GM10847 (cell line): ENCODE measurements around the gene ASB15.

ENCODE experiments used
- POLR2A ChIP-seq: IDR thresholded peaks from 2 replicates; pipeline ENCODE4 v1.6.1; 2011; ENCODE audit not compliant: insufficient read length; ENCODE audit errors: extremely low read depth

Gene ASB15

DNA sequence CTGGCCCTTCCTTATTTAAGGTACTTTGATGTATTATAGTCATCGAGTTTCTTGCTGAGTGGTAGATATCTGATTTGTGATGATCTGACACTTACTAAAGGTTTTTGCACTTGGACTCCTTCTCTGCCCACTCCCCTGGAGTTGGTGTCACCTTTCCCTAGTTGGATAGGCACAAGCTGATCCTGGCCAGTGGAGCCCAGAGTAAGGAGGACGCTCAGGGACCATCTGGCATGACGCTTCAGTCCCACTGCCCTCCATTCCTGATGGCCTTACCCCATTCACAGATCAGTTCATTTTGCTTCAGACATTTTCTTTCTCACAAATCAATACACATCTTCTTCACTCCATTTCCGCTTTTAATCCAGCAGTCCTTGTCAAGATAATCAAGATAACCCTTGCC, 20.1 kb downstream of the ASB15 start:
- TF ChIP-seq POLR2A = no peak

DNA sequence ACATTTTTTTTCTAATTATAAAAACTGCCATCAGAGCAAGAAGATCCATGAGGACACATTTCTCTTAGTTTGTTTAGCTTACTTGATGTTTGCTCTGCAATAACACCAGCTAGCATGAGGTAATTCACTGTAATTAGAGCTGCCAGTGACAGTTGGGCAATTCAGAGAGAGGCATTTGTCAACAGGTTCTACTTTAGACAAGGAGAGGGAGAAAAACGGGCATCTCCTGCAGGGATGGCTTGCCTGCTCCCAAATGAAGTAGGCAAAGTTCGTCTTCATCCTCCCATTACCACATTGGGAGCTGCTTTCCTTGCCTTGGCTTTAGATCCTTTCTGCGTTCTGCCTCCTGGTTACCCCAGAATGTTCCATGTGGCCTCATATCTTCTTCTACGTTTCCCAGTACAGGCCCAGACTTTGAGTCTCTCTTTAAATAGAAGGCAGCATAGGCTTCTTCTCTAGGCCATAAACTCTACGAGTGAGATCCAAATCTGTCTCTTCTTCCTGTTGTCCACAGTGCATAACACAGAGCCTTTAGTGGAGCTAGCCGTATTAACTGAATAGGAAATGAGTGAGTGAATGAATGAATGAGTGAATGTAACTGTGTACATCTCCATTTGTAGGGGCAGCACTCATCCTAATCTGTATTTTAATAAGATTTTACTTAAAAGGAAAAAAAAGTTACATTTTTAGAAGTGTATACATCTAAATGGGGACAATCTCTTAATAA, 21.2 kb downstream of the ASB15 start:
- no peak for TF ChIP-seq POLR2A

DNA sequence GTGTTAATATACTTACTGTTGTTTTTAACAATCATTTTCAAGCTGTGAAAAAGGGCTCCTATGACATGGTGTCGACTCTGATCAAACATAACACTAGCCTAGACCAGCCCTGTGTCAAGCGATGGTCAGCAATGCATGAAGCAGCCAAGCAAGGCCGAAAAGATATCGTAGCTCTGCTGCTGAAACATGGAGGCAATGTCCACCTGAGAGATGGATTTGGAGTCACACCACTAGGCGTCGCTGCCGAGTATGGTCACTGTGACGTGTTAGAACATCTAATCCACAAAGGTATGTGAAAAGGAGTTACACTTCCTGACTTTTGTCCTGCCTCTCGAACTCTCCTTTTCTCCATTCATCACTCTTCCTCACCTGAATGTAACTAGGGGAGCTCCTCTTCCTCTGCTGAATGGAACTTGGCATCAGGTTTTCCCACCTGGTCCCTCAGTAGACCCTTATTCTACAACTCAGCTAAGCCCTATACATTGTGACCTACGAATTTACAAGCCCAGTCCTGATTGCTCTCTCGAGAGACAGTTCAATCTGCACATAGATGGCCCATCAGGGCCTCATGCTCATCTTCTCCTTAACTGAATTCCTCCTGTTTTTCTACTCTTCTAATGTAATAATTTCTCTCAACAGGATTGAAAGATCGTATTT, 23.0 kb downstream of the ASB15 start:
- TF ChIP-seq POLR2A = no peak

DNA sequence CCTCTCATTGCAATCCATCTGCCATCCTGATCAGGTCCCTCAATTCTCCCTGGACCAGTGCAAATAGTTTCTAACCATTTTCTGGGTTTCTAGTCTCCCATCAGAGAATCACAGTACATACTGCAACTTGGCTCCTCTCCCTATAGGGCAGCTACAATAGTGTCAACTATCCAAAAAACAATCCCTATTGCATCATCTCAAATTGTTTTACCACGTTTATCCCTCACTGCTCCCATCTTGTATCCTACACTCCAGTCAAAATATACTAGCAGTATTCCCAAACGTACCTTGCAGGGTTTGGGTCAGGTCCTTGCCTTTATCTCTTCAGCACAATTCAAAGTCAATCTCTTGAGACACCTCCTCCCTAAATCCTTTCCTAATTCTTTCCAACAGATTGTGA, 23.6 kb downstream of the ASB15 start:
- no peak for TF ChIP-seq POLR2A

DNA sequence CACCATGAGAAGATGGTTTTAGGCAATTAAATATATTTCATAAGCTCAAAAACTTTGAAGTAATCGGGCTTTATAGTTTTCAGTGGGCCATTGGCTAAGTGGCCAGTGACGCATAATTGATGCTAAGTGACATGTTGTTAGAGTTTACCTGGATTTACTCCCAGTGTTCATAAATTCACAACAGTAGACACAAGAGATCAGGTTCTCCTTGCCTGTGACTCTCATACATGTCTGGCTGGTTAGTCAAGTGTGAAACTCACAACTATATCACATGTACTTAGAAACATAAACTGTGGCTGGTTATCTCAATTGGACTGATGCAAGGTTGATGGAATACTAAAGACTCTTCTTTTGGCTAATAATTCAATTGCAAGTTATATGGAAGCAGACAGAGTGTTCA, 26.2 kb downstream of the ASB15 start:
- TF ChIP-seq POLR2A = no peak

DNA sequence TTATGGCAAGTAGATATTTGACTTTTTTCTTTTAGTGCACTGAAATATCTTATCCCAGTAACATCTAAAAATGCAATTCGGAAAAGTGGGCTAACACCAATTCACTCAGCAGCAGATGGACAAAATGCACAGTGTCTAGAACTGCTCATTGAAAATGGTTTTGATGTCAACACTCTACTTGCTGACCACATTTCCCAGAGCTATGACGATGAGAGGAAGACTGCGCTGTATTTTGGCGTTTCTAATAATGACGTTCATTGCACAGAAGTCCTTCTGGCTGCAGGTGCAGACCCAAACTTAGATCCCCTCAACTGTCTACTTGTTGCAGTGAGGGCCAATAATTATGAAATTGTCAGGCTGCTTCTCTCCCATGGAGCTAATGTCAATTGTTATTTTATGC, 27.2 kb downstream of the ASB15 start:
- TF ChIP-seq POLR2A = no peak

DNA sequence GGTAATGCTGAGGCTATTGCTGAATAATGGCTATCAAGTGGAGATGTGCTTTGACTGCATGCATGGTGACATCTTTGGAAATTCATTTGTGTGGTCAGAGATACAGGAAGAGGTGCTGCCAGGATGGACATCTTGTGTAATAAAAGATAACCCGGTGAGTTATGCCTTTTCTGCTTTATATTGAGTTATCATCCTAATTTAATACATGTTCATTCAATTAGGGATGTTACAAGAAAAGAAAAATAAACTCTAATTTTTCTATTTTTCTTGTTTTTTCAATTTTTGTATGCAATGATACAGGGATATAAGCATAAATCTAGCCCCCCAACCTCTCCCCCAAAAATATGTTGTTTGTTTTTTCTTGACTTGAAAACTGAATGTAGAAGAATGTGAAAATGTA, 27.7 kb downstream of the ASB15 start:
- TF ChIP-seq POLR2A = no peak

DNA sequence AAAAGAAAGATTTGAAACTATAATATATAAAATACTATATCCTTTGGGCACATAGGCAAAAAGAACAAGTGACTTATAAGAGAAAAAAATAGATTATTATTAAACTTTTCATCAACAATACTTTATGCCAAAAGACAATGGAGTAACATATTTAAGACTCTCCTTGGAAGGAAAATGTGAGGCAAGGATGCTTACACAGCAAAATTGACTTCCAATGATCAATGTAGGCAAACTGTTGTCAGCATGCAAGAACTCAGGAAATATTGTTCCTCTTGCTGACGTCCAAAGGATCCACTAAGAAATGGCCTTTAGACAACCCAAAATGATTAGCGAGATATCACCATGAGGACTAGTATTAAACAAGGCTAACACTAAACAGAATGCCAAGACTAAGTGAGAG, 31.2 kb downstream of the ASB15 start:
- TF ChIP-seq POLR2A = no peak

DNA sequence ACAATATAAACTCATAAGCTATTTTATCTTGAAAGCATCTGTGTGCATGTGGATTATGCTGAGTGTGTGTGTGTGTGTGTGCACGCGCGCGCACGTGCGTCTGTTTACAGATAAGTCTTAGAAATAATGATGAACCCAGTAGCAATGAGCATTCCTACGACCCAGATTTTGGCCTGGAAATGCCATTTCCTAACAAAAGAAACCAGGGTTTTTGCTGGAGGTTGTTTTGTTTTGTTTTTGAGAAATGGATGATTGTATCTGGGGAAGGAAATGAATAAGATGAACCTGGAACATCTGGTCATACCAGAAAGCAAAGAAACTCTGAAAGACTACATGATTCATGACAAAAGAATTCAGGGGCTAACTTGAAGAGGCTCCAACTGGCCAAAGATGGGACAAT, 31.9 kb downstream of the ASB15 start:
- no peak for TF ChIP-seq POLR2A

DNA sequence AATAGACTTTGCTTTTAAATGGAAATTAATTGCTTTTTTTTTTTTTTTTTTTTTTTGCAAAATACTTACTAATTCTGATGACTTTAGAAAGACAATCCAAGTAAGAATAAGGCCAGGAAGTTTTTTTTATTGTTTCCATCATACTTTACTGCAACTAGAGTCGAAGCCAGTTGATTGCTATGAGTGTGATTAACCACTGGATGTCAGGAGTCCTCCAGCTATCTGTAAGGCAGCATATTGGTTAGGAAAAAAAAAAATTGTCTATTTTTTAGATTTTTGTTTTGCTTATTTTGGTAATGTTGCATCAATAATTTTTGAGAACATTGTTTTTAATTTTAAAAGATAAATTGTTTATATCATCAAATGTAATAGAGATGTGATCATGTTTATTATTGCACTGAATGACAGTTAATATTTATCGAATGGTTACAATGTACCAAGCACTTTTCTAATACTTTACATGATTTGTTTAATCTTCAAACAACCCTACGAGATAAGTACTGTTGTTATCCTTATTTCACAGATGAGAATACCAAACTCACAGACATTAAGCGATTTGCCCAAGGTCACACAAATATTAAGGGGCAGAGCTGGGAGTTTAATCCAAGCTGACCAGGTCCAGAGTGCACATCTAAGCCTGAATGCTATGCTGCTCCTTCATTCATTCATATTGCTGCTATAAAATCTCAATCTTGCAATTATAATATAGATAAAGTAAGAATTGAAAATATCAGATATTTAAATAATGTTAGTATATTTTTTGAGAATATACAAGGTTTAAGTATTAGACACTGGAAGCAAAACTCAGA, 34.1 kb downstream of the ASB15 start:
- no peak for TF ChIP-seq POLR2A

DNA sequence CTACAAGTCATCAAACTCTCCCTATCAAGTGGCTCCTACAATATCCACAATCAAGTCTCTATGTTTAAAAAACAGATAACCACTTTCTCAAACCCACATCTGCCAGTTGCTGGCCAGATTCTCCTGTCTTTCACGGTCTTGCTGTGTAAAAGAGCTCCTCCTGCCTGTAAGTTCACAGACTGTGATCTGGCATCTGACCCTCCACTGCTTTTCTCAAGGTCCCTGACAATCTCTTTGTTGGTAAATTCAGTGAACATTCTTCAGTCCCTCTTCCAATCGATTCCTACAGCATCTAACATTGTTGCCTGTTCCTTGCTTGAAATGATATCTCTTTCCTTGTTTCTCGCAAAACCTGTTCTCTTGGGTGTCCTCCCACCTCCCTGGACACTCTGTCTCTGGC, 35.6 kb downstream of the ASB15 start:
- TF ChIP-seq POLR2A = no peak

DNA sequence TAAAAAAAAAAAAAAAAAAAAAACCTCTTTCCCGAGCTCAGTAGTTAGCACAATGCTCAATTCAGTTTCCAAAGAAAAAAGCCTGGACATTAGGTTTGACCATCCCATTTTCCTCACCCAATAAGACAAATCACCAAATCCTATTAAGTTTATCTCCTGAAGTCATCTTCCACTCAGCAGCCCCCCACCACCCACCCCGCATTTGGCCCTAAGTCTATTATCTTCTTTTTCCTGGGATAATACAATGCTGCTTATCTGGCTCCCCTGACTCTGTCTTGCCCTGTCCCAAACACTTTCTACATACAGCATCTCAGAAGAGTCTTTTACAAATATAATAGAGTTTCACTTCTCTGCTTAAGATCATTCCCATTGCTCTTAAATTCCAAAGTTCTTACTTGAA, 36.3 kb downstream of the ASB15 start:
- TF ChIP-seq POLR2A = no peak

DNA sequence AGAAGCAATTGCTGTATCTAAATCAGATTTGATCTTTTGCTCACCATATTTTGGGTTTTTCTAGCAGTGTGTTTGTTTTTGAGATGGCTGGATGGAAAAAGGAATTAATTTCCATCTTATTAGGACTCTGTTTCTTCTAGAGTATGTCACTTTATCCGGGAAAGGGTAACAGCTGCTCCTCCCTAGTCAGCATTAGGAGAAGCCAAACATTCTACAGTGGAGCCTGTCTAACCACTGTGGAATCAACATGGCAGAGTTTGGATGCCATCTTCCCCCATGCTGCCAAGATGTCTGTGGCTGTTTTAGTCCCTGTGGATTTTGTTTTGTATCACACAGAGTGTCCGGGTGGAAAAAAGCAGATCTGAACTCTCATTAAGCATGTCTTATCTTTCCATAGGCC, 38.0 kb downstream of the ASB15 start:
- no peak for TF ChIP-seq POLR2A

DNA sequence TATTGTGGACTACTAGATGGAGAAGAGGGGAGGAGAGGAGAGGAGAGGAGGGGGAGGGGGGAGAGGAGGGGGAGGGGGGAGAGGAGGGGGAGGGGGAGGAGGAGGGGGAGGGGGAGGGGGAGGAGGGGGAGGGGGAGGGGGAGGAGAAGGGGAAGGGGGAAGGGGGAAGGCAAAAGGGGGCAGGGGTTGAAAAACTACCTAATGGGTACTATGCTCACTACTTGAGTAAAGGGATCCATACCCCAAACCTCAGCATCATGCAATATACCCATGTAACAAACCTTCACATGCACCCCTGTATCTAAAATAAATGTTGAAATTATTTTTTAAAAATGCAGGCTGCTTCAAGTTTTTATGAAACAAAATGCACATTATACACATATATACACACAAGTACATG, 39.0 kb downstream of the ASB15 start:
- TF ChIP-seq POLR2A = no peak

DNA sequence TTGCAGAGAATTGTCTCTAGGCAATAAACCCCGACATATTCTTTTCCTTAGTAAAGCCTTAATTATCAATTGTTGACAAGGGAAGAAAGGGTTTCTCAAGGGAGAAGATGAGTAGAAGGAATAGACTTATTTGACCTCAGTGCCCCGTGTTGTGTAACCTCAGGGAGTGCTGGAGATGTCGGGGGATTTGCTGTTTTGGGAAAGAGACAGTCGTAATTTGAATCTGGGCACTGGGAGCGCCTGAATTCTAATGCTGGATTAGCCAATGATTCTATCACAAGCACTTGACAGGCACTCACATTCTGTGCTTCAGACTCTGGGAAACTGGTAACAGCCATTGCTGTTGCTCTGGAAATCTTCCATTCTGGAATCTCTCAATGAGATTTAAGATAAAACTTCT, 40.3 kb downstream of the ASB15 start:
- no peak for TF ChIP-seq POLR2A
